ENCODE results near the gene TCTA.

The TCTA gene

DNA sequence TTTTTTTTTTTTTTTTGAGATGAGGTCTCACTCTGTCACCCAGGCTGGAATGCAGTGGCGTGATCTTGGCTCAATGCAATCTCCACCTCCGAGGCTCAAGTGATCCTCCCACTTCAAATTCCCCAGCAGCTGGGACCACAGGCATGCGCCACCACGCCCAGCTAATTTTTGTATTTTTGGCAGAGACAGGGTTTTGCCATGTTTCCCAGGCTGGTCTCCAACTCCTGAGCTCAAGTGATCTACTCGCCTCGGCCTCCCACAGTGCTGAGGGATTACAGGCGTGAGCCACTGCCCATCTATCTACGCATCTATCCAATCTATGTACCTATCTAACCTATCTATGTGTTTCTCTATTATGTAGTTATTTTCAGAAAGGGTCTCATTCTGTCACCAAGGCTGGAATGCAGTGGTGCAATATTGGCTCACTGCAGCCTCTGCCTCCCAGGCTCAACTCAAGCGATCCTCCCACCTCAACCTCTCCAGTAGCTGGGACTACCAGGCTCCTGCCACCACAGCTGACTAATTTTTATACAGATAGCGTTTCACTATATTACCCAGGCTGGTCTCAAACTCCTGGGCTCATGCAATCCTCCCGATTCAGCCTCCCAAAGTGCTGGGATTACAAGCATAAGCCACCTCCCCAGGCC, 33.9 kb upstream of the TCTA start:
- Histone ChIP-seq H3K4me3 (replicated peaks; ENCODE audit: low read depth, low read length) (no peak overlapping the region), H3K36me3 (ENCODE audit: control insufficient read depth, insufficient read depth, low read length) (peaks cover 6% of the 10 kb centered on the region), H3K27me3 (replicated peaks; ENCODE audit: control insufficient read depth, insufficient read depth, low read length) (no peaks in the 10 kb centered on the region)
- TF ChIP-seq, protein P1, sequence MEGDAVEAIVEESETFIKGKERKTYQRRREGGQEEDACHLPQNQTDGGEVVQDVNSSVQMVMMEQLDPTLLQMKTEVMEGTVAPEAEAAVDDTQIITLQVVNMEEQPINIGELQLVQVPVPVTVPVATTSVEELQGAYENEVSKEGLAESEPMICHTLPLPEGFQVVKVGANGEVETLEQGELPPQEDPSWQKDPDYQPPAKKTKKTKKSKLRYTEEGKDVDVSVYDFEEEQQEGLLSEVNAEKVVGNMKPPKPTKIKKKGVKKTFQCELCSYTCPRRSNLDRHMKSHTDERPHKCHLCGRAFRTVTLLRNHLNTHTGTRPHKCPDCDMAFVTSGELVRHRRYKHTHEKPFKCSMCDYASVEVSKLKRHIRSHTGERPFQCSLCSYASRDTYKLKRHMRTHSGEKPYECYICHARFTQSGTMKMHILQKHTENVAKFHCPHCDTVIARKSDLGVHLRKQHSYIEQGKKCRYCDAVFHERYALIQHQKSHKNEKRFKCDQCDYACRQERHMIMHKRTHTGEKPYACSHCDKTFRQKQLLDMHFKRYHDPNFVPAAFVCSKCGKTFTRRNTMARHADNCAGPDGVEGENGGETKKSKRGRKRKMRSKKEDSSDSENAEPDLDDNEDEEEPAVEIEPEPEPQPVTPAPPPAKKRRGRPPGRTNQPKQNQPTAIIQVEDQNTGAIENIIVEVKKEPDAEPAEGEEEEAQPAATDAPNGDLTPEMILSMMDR (IDR thresholded peaks at IDR 0.05; ENCODE audit: insufficient read depth, low read length, poor library complexity, severe bottlenecking) = no peak
- no peak for DNase-seq (ENCODE audit: extremely low read depth, insufficient read length)

DNA sequence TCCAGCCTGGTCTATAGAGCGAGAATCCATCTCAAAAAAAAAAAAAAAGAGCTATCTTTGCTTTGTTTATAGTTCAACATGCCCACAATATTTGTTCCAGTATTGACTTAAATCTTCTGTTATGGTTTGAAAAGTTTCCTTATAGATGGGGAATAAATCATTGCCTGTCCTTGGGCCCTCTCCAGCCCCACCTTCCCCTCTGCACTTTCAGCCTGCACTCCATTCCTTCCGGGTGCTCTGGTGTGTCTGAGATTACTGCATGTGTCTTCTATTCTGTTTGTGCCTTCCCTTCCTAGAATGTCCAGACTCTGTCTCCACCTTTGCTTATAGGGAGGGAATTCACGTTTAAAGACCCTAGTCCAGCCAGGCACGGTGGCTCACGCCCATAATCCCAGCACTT, 28.8 kb upstream of the TCTA start:
- H3K36me3 ChIP-seq (ENCODE audit: control insufficient read depth, insufficient read depth, low read length) = peaks cover 1% of the 10 kb centered on the region

DNA sequence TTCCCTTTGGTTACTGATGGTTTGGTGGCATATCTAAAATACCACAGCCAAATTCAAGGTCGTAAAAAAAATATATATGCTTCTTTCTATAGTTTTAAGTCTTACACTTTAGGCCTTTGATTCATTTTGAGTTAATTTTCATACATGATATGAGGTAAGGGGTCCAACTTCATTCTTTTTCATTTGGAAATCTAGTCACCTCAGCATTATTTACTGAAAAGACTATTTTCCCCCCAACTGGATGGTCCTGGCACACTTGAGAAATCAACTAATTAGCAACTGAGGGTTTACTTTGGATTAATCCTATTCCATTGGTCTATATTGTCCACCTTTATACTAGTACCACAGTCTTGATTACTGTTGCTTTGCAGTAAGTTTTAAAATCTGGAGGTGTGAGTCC, 26.6 kb upstream of the TCTA start:
- H3K36me3 ChIP-seq (ENCODE audit: control insufficient read depth, insufficient read depth, low read length) = peaks cover 1% of the 10 kb centered on the region
- TF ChIP-seq, protein P1 (IDR thresholded peaks at IDR 0.05; ENCODE audit: insufficient read depth, low read length, poor library complexity, severe bottlenecking) = no peak
- no peaks in the 10 kb centered on the region for H3K27me3 ChIP-seq (replicated peaks; ENCODE audit: control insufficient read depth, insufficient read depth, low read length)
- DNase-seq (ENCODE audit: extremely low read depth, insufficient read length) = no peak
- H3K4me3 ChIP-seq (replicated peaks; ENCODE audit: low read depth, low read length) = no peak overlapping the region

More for the DNA sequence above, 28.8 kb upstream of the TCTA start:
- TF ChIP-seq, protein P1 (IDR thresholded peaks at IDR 0.05; ENCODE audit: insufficient read depth, low read length, poor library complexity, severe bottlenecking) = no peak
- H3K4me3 ChIP-seq (replicated peaks; ENCODE audit: low read depth, low read length) = no peak overlapping the region
- no peak for DNase-seq (ENCODE audit: extremely low read depth, insufficient read length)
- no peaks in the 10 kb centered on the region for H3K27me3 ChIP-seq (replicated peaks; ENCODE audit: control insufficient read depth, insufficient read depth, low read length)

DNA sequence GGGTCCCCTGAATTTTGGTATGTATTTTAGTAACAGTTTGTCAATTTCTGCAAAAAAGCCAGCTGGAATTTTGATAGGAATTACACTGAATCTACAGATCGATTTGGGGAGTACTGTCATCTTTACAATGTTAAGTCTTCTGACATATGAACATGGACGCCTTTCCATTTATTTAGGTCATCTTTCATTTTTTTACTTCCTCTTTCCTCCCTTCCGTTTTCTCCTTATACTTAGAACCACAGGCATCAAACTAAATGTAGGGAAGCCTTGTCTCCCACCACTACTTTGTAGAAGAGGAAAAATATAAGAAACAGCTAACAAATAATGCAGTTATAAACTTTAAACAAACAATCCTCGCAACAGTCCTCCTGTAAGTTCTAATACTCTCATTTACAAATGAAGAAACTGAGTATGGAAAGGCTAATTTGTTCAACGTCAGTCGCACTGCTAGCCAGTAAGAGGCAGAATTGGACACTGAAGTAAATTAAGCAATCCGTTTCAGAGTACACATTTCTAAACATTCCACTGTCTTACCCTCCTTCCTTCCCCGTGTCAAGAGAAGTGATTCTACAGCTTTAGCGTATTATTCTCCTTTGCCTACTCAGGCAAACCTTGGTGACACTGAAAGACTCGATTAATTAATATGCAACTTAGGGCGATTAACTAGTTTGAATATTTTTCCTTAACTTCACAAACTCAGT, 26.0 kb upstream of the TCTA start:
- Histone ChIP-seq H3K27me3 (replicated peaks; ENCODE audit: control insufficient read depth, insufficient read depth, low read length) (no peaks in the 10 kb centered on the region), H3K4me3 (replicated peaks; ENCODE audit: low read depth, low read length) (no peak overlapping the region), H3K36me3 (ENCODE audit: control insufficient read depth, insufficient read depth, low read length) (peaks cover 1% of the 10 kb centered on the region)
- DNase-seq (ENCODE audit: extremely low read depth, insufficient read length) = no peak
- TF ChIP-seq, protein P1 (IDR thresholded peaks at IDR 0.05; ENCODE audit: insufficient read depth, low read length, poor library complexity, severe bottlenecking) = no peak

DNA sequence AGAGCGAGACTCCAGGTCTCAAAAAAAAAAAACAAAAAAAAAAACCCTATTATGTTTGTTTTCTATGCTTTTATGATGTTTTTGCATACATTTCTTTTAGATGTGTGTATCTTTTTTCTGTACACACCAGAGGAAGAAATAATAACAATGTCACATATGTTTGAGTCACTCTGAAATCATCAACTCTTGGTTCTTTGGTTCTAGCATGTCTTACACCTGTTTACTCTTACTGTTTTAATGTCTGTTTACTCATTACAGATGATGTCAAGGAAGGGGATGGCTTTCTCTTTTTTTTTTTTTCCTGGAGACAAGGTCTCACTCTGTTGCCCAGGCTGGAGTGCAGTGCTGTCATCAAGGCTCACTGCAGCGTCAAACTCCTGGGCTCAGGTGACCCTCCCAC, 24.5 kb upstream of the TCTA start:
- Histone ChIP-seq H3K4me3 (replicated peaks; ENCODE audit: low read depth, low read length) (no peak overlapping the region), H3K27me3 (replicated peaks; ENCODE audit: control insufficient read depth, insufficient read depth, low read length) (no peaks in the 10 kb centered on the region), H3K36me3 (ENCODE audit: control insufficient read depth, insufficient read depth, low read length) (peaks cover 1% of the 10 kb centered on the region)
- no peak for DNase-seq (ENCODE audit: extremely low read depth, insufficient read length)
- TF ChIP-seq, protein P1 (IDR thresholded peaks at IDR 0.05; ENCODE audit: insufficient read depth, low read length, poor library complexity, severe bottlenecking) = no peak

Measured in GM06990 (cell line).